Measurements from ENCODE around the gene ADGRG2.

The ADGRG2 gene

GRCh38 chrX:18955676-18956075 is 166.6 kb downstream of the ADGRG2 start:
- DNase-seq (ENCODE audit: low spot score), result no peak

GRCh38 chrX:18951032-18951431 is 171.2 kb downstream of the ADGRG2 start:
- DNase-seq (ENCODE audit: low spot score), result no peak

- no peak for DNase-seq (ENCODE audit: low spot score)
Measured at GRCh38 chrX:18949944-18950301, 172.3 kb downstream of the ADGRG2 start.

GRCh38 chrX:18949291-18949943 is 172.9 kb downstream of the ADGRG2 start:
- DNase-seq (ENCODE audit: low spot score), result no peak

- no peak for DNase-seq (ENCODE audit: low spot score)
Measured at GRCh38 chrX:18946611-18947010, 175.7 kb downstream of the ADGRG2 start.

GRCh38 chrX:18946157-18946556 is 176.1 kb downstream of the ADGRG2 start:
- DNase-seq (ENCODE audit: low spot score), result no peak

- DNase-seq (ENCODE audit: low spot score), result no peak
Measured at GRCh38 chrX:18945483-18945882, 176.8 kb downstream of the ADGRG2 start.

GRCh38 chrX:18944482-18944881 is 177.8 kb downstream of the ADGRG2 start:
- DNase-seq (ENCODE audit: low spot score), result no peak

- DNase-seq (ENCODE audit: low spot score), result no peak
Measured at GRCh38 chrX:18941896-18942295, 180.4 kb downstream of the ADGRG2 start.

All from HuH-7.5 (cell line).